ENCODE results near the gene DIS3. TPM values are rescaled to one million over a fixed set of nuclear protein-coding genes. Genes with fewer than 3 reads are reported as not detected.
A peak's percentile ranks its signal among the peaks of the same experiment; 100 is the strongest.
"Not testable (repeated sequence)": the region's sequence is repeated elsewhere in the genome, so short reads cannot be mapped to it uniquely, and the experiment has no call there.

Gene DIS3
- total RNA-seq, 1 experiment from 2014 or later, result 80.5 TPM

GRCh38 chr13:72740015-72740414 is 41.7 kb downstream of the DIS3 start:
- no peak for DNase-seq (ENCODE audit: low spot score)

DNA sequence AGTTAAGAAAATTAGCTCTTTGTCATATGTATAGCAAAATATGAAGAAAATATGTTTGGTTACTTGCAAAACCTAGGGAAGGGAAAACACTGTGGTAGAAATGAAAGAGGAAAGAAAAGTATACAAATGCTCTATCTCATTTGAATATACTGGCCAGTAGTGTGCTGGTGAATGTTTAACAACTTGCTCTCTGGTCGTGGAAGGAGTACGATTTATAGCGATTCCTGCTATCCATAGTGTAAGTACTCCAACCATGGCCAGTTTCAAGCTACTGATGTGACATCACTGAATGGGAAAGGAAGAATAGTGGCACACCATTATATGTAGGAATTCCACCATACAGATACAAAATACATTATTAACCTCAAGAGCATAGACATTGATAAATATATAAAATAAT is 44.7 kb downstream of the DIS3 start:
- no peak for DNase-seq (ENCODE audit: low spot score)

DNA sequence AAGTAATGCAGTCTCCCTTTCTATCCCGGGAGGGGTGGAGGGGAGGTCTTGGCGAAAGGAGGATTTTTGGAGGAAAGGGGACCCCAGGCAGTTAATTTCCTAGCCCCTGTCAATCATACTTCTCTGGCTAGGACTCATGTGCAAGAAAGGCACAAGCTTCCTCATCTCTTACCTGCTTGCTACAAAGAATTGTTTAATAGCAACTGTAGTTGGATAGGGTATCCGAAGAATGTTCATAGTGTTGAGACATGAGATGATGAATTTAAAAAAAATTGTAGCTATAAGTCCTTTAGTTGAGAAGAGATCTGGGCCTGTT is 53.5 kb downstream of the DIS3 start:
- DNase-seq (ENCODE audit: low spot score), result peak; percentile 48

DNA sequence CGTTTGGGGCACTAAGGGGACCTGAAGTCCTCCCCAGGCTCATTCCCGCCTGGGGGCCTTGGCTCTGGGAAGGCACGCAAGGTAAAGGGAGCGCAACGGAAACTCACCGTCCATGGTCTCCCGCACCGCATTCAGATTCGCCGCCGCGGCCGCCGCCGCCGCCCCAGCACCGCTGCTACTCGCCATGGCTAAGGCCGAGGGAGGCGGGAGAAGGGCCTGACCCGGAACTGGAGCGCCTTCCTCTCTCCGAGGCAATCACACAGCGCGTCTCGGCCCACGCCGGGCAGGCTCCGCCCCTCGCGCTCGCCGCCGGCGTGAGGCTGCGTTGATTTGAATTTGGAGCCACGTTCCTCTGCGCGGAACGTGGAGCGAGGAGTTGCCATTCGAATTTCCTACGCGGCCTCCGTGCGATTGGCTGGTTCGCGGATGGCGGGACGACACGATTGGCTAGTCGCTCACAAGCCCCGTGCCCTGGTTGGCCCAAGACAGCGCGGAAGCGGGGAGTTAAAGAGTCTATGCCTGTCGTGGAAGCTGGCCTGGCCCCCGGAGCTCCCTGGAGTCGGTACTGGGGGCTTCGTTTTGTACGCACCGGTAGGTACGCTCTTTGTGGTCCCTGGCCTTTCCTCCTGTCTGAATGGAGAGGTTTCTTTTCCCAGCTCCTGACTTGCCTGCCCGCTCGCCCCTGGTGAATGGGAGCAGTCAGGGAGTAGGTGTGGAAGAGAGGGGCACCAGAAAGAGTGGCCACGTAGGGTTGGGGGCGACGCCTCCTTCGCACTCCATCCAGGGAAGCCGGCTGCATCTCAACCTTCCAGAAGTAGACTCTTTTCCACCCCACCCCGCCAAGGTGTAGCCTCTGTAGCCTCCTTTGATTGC is 54.0 kb downstream of the DIS3 start, which contains the start of the genes BORA and MZT1:
BORA (plus strand) TSS at position 507 of the 873 bp plus-strand sequence. CDS start 1,018 bp downstream, outside the sequence.
MZT1 (minus strand) TSS at position 213 of the 873 bp plus-strand sequence; CDS start at position 186, 27 bp downstream.
- DNase-seq (ENCODE audit: low spot score), result peak; percentile 99

DNA sequence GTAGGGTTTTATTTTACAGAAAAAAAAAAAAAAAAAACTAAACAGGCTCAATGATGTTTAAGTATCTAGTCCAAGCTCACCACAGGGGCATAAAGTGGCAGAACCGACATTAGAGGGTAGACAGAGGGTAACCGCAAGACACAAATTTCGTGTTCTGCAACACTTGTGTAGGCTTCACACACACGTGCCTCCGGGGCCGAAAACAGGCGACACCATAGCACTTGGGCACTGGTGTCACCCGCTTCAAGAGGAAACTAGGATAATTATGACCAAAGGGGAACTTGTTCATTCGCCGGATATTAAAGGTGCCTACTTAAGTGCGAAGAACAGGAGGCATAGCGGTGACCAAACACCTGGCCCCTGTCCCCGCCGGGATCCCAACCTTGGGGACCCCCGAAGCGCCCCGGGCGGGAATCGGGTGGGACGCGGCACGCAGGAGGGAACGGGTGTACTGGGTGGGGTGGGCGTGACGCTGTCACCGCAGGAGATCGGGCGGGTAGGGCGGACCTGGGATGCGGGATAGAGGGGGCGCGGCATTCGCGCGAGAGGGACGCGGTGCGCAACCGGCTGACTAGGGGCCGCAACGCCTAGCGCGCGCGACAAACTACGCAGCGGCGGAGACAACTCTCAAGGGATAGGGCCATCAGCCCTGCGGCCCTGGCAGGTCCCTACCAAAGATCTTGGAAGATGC is 54.8 kb downstream of the DIS3 start:
- peak; percentile 39 for DNase-seq (ENCODE audit: low spot score)

DNA sequence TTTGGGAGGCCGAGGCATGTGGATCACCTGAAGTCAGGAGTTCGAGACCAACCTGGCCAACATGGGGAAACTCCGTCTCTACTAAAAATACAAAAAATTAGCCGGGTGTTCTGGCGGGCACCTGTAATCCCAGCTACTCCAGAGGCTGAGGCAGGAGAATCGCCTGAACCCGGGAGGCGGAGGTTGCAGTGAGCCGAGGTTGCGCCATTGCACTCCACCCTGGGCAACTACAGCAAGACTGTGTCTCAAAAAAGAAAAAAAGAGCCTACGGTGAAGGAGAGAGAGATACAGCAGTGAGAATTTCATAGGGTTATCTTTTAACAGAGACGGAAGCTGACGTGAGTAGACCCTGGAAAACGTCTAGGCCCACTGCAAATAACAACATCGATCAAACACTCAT is 55.5 kb downstream of the DIS3 start:
- DNase-seq (ENCODE audit: low spot score), result not testable (repeated sequence)

DNA sequence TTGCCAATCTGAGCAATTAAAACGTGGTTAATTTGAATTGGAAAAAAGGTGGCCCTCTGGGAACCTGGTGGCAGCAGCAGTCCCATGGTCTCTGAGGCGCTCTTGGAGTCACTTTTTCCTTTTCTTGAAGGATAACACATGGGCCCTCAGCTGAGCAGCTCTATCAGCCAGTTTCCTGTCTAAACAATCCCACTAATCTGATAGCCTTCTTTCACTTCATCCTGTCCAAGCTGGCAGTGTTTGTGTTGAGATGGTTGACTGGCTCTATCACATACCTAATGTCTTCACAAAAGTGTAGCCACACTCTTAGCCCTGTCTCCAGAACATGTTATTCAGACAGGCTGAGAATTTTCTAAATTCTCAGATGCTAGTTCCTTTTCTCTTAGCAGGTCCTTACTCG is 64.9 kb downstream of the DIS3 start:
- DNase-seq (ENCODE audit: low spot score), result no peak

Small RNAs within 50 kb of the gene (small RNA-seq; reads per million reads assigned to genes)
- gene RNU6-80P, result not detected

Other genes starting within 250 kb of the DIS3 start
- 26.1 and 26.2 TPM in 2 replicates for gene MZT1, start 54.3 kb downstream of the DIS3 start, total RNA-seq (2014; rRNA removed; shearing (Covaris generic))
- 13.4 and 17.3 TPM in 2 replicates for gene BORA, start 54.0 kb downstream of the DIS3 start, total RNA-seq (2014; rRNA removed; shearing (Covaris generic))
- 7.2 and 18.5 TPM in 2 replicates for gene PIBF1, start 233 bp upstream of the DIS3 start, total RNA-seq (2014; rRNA removed; shearing (Covaris generic))